ENCODE measurements around the gene NELFE.

NELFE gene

GRCh38 chr6:31958412-31958740 is 395 bp downstream of the NELFE start:
- Histone ChIP-seq H3K9ac (ENCODE audit: low read length) (peak overlapping the region; percentile 94), H3K4me2 (ENCODE audit: low read depth, low read length) (peak overlapping the region; percentile 74), H3K27me3 (replicated peaks; ENCODE audit: insufficient read depth, low read length) (no peaks in the 10 kb centered on the region), H3K4me3 (ENCODE audit: low read length) (peak overlapping the region; percentile 99), H3K9me3 (replicated peaks; ENCODE audit: insufficient read depth, low read length) (no peaks in the 10 kb centered on the region), H3K79me2 (ENCODE audit: low read length) (peaks cover 40% of the 10 kb centered on the region), H3F3A (ENCODE audit: insufficient read depth, low read length) (no peaks in the 10 kb centered on the region), H2AFZ (ENCODE audit: low read length) (peak overlapping the region; percentile 97), H3K4me1 (ENCODE audit: low read length) (peaks cover 15% of the 10 kb centered on the region), H3K27ac (ENCODE audit: low read length) (peak overlapping the region; percentile 36; the same call in 1 of the 2 replicates), H3K36me3 (replicated peaks; ENCODE audit: insufficient read depth, low read length) (0 out of 2 replicates have a peak, but pooled peaks cover 2% of the 10 kb centered on the region), H3K9me2 (replicated peaks; ENCODE audit: insufficient read depth, low read length) (no peaks in the 10 kb centered on the region), H4K20me1 (ENCODE audit: insufficient read depth, low read length) (no peaks in the 10 kb centered on the region)
- TF ChIP-seq, protein P1, sequence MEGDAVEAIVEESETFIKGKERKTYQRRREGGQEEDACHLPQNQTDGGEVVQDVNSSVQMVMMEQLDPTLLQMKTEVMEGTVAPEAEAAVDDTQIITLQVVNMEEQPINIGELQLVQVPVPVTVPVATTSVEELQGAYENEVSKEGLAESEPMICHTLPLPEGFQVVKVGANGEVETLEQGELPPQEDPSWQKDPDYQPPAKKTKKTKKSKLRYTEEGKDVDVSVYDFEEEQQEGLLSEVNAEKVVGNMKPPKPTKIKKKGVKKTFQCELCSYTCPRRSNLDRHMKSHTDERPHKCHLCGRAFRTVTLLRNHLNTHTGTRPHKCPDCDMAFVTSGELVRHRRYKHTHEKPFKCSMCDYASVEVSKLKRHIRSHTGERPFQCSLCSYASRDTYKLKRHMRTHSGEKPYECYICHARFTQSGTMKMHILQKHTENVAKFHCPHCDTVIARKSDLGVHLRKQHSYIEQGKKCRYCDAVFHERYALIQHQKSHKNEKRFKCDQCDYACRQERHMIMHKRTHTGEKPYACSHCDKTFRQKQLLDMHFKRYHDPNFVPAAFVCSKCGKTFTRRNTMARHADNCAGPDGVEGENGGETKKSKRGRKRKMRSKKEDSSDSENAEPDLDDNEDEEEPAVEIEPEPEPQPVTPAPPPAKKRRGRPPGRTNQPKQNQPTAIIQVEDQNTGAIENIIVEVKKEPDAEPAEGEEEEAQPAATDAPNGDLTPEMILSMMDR (IDR thresholded peaks at IDR 0.05; ENCODE audit: low read length), result no peak
- TF ChIP-seq EZH2phosphoT487 (IDR thresholded peaks at IDR 0.05; ENCODE audit: low read length) (no peak), EZH2 (optimal IDR thresholded peaks at IDR 0.05; ENCODE audit: low read depth, low read length) (no peak)
- no peak for DNase-seq

- Histone ChIP-seq H3F3A (ENCODE audit: insufficient read depth, low read length) (no peaks in the 10 kb centered on the region), H3K79me2 (ENCODE audit: low read length) (peaks cover 40% of the 10 kb centered on the region), H3K27me3 (replicated peaks; ENCODE audit: insufficient read depth, low read length) (no peaks in the 10 kb centered on the region), H3K9ac (ENCODE audit: low read length) (no peak overlapping the region), H4K20me1 (ENCODE audit: insufficient read depth, low read length) (no peaks in the 10 kb centered on the region), H3K36me3 (replicated peaks; ENCODE audit: insufficient read depth, low read length) (0 out of 2 replicates have a peak, but pooled peaks cover 2% of the 10 kb centered on the region), H3K4me3 (ENCODE audit: low read length) (no peak overlapping the region), H3K27ac (ENCODE audit: low read length) (no peak overlapping the region), H2AFZ (ENCODE audit: low read length) (no peak overlapping the region), H3K4me2 (ENCODE audit: low read depth, low read length) (no peak overlapping the region), H3K4me1 (ENCODE audit: low read length) (peaks cover 15% of the 10 kb centered on the region), H3K9me2 (replicated peaks; ENCODE audit: insufficient read depth, low read length) (no peaks in the 10 kb centered on the region), H3K9me3 (replicated peaks; ENCODE audit: insufficient read depth, low read length) (no peaks in the 10 kb centered on the region)
- TF ChIP-seq EZH2 (optimal IDR thresholded peaks at IDR 0.05; ENCODE audit: low read depth, low read length) (no peak), EZH2phosphoT487 (IDR thresholded peaks at IDR 0.05; ENCODE audit: low read length) (no peak)
- TF ChIP-seq, protein P1 (IDR thresholded peaks at IDR 0.05; ENCODE audit: low read length), result no peak
- DNase-seq, result no peak
Measured at GRCh38 chr6:31956796-31957195, 2.0 kb downstream of the NELFE start.

GRCh38 chr6:31954511-31954910 is 4.3 kb downstream of the NELFE start:
- Histone ChIP-seq H3K9ac (ENCODE audit: low read length) (no peak overlapping the region), H3K27me3 (replicated peaks; ENCODE audit: insufficient read depth, low read length) (no peaks in the 10 kb centered on the region), H3K4me3 (ENCODE audit: low read length) (no peak overlapping the region), H3K27ac (ENCODE audit: low read length) (no peak overlapping the region), H4K20me1 (ENCODE audit: insufficient read depth, low read length) (no peaks in the 10 kb centered on the region), H3K36me3 (replicated peaks; ENCODE audit: insufficient read depth, low read length) (0 out of 2 replicates have a peak, but pooled peaks cover 2% of the 10 kb centered on the region), H2AFZ (ENCODE audit: low read length) (no peak overlapping the region), H3K4me1 (ENCODE audit: low read length) (peaks cover 9% of the 10 kb centered on the region), H3F3A (ENCODE audit: insufficient read depth, low read length) (no peaks in the 10 kb centered on the region), H3K9me3 (replicated peaks; ENCODE audit: insufficient read depth, low read length) (no peaks in the 10 kb centered on the region), H3K79me2 (ENCODE audit: low read length) (peaks cover 26% of the 10 kb centered on the region), H3K4me2 (ENCODE audit: low read depth, low read length) (no peak overlapping the region), H3K9me2 (replicated peaks; ENCODE audit: insufficient read depth, low read length) (no peaks in the 10 kb centered on the region)
- TF ChIP-seq, protein P1 (IDR thresholded peaks at IDR 0.05; ENCODE audit: low read length), result no peak
- TF ChIP-seq EZH2phosphoT487 (IDR thresholded peaks at IDR 0.05; ENCODE audit: low read length), result no peak
- TF ChIP-seq EZH2 (optimal IDR thresholded peaks at IDR 0.05; ENCODE audit: low read depth, low read length), result no peak
- no peak for DNase-seq

Measured in MM.1S (cell line).